DOHH2 (cell line): Measurements from ENCODE around the gene CHD6.

Source experiments
- H3F3A ChIP-seq: fragments of 200-600 bp; sonication (generic), shearing (Covaris generic); 2 replicates; pipeline ENCODE4 v1.6.0; 2016; ENCODE audit warnings: antibody characterized with exemption, mild to moderate bottlenecking; ENCODE audit not compliant: control insufficient read depth, insufficient read depth
- H3K27ac ChIP-seq: fragments of 200-600 bp; sonication (generic); 2 replicates; pipeline ENCODE4 v1.5.1; 2014; ENCODE audit warnings: low read depth, mild to moderate bottlenecking, low read length, moderate library complexity
- H3K27me3 ChIP-seq: fragments of 200-600 bp; sonication (generic); 2 replicates; pipeline ENCODE4 v1.6.1; 2014; ENCODE audit warnings: mild to moderate bottlenecking, low read length, mixed read lengths; ENCODE audit not compliant: control insufficient read depth
- H3K36me3 ChIP-seq: fragments of 200-600 bp; sonication (generic); 2 replicates; pipeline ENCODE4 v1.6.1; 2014; ENCODE audit warnings: mild to moderate bottlenecking, low read length, moderate library complexity, mixed read lengths; ENCODE audit not compliant: control insufficient read depth
- H3K4me1 ChIP-seq: fragments of 200-600 bp; sonication (generic); 2 replicates; pipeline ENCODE4 v1.6.1; 2014; ENCODE audit warnings: mild to moderate bottlenecking, low read length, mixed read lengths; ENCODE audit not compliant: control insufficient read depth
- H3K4me2 ChIP-seq: fragments of 200-600 bp; sonication (generic); 2 replicates; pipeline ENCODE4 v1.6.0; 2014; ENCODE audit warnings: mild to moderate bottlenecking, low read length, moderate library complexity
- H3K4me3 ChIP-seq: fragments of 200-600 bp; sonication (generic); 2 replicates; pipeline ENCODE4 v1.5.1; 2014; ENCODE audit warnings: mild to moderate bottlenecking, low read length, mixed read lengths
- H3K79me2 ChIP-seq: fragments of 200-600 bp; sonication (generic); 2 replicates; pipeline ENCODE4 v1.6.1; 2014; ENCODE audit warnings: mild to moderate bottlenecking, low read length, mixed read lengths; ENCODE audit not compliant: control insufficient read depth
- H3K9me2 ChIP-seq: fragments of 200-600 bp; sonication (generic); replicated peaks from 2 replicates; pipeline ENCODE4 v1.6.1; 2014; ENCODE audit warnings: mild to moderate bottlenecking, low read length, mixed read lengths; ENCODE audit not compliant: control insufficient read depth
- H3K9me3 ChIP-seq: fragments of 200-600 bp; sonication (generic); 2 replicates; pipeline ENCODE4 v1.6.1; 2014; ENCODE audit warnings: antibody characterized with exemption, low read length, mixed read lengths; ENCODE audit not compliant: control insufficient read depth, insufficient read depth
- H4K20me1 ChIP-seq: fragments of 200-600 bp; sonication (generic); 2 replicates; pipeline ENCODE4 v1.6.0; 2014; ENCODE audit warnings: low read depth, mild to moderate bottlenecking, antibody characterized with exemption, low read length, moderate library complexity; ENCODE audit not compliant: control insufficient read depth, insufficient read depth
- CTCF ChIP-seq: fragments of 200-600 bp; sonication (generic); IDR thresholded peaks from one replicate; pipeline ENCODE4 v1.5.1; 2014; ENCODE audit warnings: antibody characterized with exemption, mild to moderate bottlenecking, low read depth, low read length; ENCODE audit not compliant: poor library complexity, severe bottlenecking
- EZH2phosphoT487 ChIP-seq: fragments of 200-600 bp; sonication (generic); IDR thresholded peaks from 2 replicates; pipeline ENCODE4 v1.6.1; 2017; ENCODE audit warnings: borderline replicate concordance, mild to moderate bottlenecking, antibody characterized with exemption, low read length, moderate library complexity, mixed read lengths

Gene CHD6

DNA sequence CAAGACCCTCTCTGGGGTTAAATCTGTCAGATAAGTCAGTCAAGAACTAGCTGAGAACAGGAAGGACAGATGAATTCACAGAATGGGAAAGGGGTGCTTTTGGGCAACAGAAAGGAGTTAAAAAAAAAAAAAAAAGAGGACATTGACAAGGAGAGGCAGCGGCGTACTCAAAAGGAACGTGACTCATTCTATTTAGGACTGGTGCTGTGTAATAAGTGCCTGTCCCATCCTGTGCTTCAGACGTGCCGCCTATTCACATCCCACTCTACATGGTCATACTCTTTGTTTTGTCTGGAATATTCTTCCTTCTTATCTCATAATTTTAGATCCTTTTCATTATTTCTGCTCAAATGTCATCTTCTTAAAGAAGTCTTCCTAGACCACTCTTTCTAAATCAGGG is 150.5 kb downstream of the CHD6 start:
- Histone ChIP-seq H3K4me3 (no peak overlapping the region), H3K4me1 (no peaks in the 10 kb centered on the region), H3K27ac (no peak overlapping the region), H3K79me2 (no peaks in the 10 kb centered on the region), H3K9me3 (no peaks in the 10 kb centered on the region), H3K9me2 (no peaks in the 10 kb centered on the region), H3F3A (no peaks in the 10 kb centered on the region), H4K20me1 (no peaks in the 10 kb centered on the region), H3K27me3 (no peaks in the 10 kb centered on the region), H3K4me2 (no peak overlapping the region), H3K36me3 (0 out of 2 replicates have a peak, but pooled peaks cover 2% of the 10 kb centered on the region)
- no peak for TF ChIP-seq CTCF
- TF ChIP-seq EZH2phosphoT487 = no peak

- H3F3A ChIP-seq = no peaks in the 10 kb centered on the region
- H3K4me1 ChIP-seq = no peaks in the 10 kb centered on the region
- TF ChIP-seq EZH2phosphoT487 (no peak), CTCF (no peak)
- H3K4me2 ChIP-seq = no peak overlapping the region
- no peaks in the 10 kb centered on the region for H3K79me2 ChIP-seq
- H3K9me3 ChIP-seq = no peaks in the 10 kb centered on the region
- H3K4me3 ChIP-seq = no peak overlapping the region
- H3K27ac ChIP-seq = no peak overlapping the region
- no peaks in the 10 kb centered on the region for H4K20me1 ChIP-seq
- 0 out of 2 replicates have a peak, but pooled peaks cover 2% of the 10 kb centered on the region for H3K36me3 ChIP-seq
- H3K9me2 ChIP-seq = no peaks in the 10 kb centered on the region
- no peaks in the 10 kb centered on the region for H3K27me3 ChIP-seq
Measured at GRCh38 chr20:41467220-41467619, 151.0 kb downstream of the CHD6 start.

GRCh38 chr20:41463567-41463966 is 154.6 kb downstream of the CHD6 start:
- no peak overlapping the region for H3K4me2 ChIP-seq
- no peaks in the 10 kb centered on the region for H3K9me2 ChIP-seq
- no peak overlapping the region for H3K27ac ChIP-seq
- no peaks in the 10 kb centered on the region for H3K27me3 ChIP-seq
- TF ChIP-seq CTCF = no peak
- no peaks in the 10 kb centered on the region for H3F3A ChIP-seq
- H3K9me3 ChIP-seq = peaks cover 3% of the 10 kb centered on the region; the same call in 1 of the 2 replicates
- H3K79me2 ChIP-seq = no peaks in the 10 kb centered on the region
- H3K4me3 ChIP-seq = no peak overlapping the region
- no peaks in the 10 kb centered on the region for H4K20me1 ChIP-seq
- peaks cover 6% of the 10 kb centered on the region; the same call in 1 of the 2 replicates for H3K36me3 ChIP-seq
- H3K4me1 ChIP-seq = no peaks in the 10 kb centered on the region
